GM12878 (cell line): ENCODE data around the gene GJA8. TPM values are rescaled to one million over a fixed set of nuclear protein-coding genes. Genes with fewer than 3 reads are reported as not detected.

Experiments used
- ATAC-seq: fragments of 200-7000 bp; cut with Tn5 transposase; 3 replicates; pipeline ENCODE4 v1.9.1; 2020; ENCODE audit warnings: mild to moderate bottlenecking, moderate library complexity
- BruUV-seq: library from RNA; stranded (reverse); fragments of 400-500 nt; replicated peaks from 2 replicates; lab custom pipeline; 2021; lab: Mats Ljungman, UMichigan
- CTCF ChIA-PET: fragments of 300-600 bp; sonication (Branson Sonifier 250); formaldehyde crosslinking; extraction: SDS; loops from one replicate; lab custom pipeline; 2021; ENCODE audit warnings: inconsistent platforms; lab: Yijun Ruan, JAX
- POLR2A ChIA-PET: fragments of 350-600 bp; formaldehyde crosslinking; extraction: SDS; loops from one replicate; lab custom pipeline; 2021; ENCODE audit warnings: inconsistent platforms; lab: Charles Lee
- RAD21 ChIA-PET: fragments of 300-600 bp; sonication (Branson Sonifier 250); formaldehyde crosslinking; loops from one replicate; lab custom pipeline; 2023; ENCODE audit warnings: antibody characterized with exemption; ENCODE audit not compliant: unreplicated experiment; lab: Charles Lee
- SMC1A ChIA-PET: fragments of 300-600 bp; sonication (Branson Sonifier 250); formaldehyde crosslinking; loops from one replicate; lab custom pipeline; 2023; ENCODE audit not compliant: unreplicated experiment, uncharacterized antibody; lab: Charles Lee
- DNase-seq: peaks from one replicate; pipeline ENCODE4 v3.0.0-alpha.2; 2011; ENCODE audit warnings: low read depth, low spot score
- FAIRE-seq: peaks from 3 replicates; lab custom pipeline; 2011; peaks lifted over from hg19 to GRCh38; lab: Jason Lieb, UNC
- H2AFZ ChIP-seq: 2 replicates; pipeline ENCODE4 v1.6.0; 2011; ENCODE audit warnings: low read depth, low read length, control low read depth; ENCODE audit not compliant: control insufficient read depth
- H3K27ac ChIP-seq: 2 replicates; pipeline ENCODE4 v1.5.1; 2011; ENCODE audit warnings: control low read depth; ENCODE audit not compliant: control insufficient read depth, insufficient read depth
- H3K27me3 ChIP-seq, 2 experiments: replicated peaks in 1 of 2; 2 replicates each; pipeline versions ENCODE4 v1.6.0 to v1.6.1; 2011; ENCODE audit warnings: low read length in 1 of 2; ENCODE audit not compliant: control insufficient read depth in 2 of 2, insufficient read depth in 2 of 2
- H3K36me3 ChIP-seq, 2 experiments: 2 replicates each; pipeline ENCODE4 v1.5.1; 2011; ENCODE audit warnings: low read length in 1 of 2; ENCODE audit not compliant: control insufficient read depth in 2 of 2, insufficient read depth in 2 of 2
- H3K4me1 ChIP-seq: 2 replicates; pipeline ENCODE4 v1.6.1; 2011; ENCODE audit warnings: mild to moderate bottlenecking, low read length, moderate library complexity, mixed read lengths; ENCODE audit not compliant: control insufficient read depth, insufficient read depth
- H3K4me2 ChIP-seq: 2 replicates; pipeline ENCODE4 v1.6.0; 2011; ENCODE audit warnings: control low read depth; ENCODE audit not compliant: control insufficient read depth, insufficient read depth
- H3K4me3 ChIP-seq: fragments of 200-600 bp; sonication (generic); 2 replicates; pipeline ENCODE4 v1.5.1; 2016
- H3K79me2 ChIP-seq: 2 replicates; pipeline ENCODE4 v1.6.0; 2011; ENCODE audit warnings: low read length; ENCODE audit not compliant: control insufficient read depth, insufficient read depth
- H3K9ac ChIP-seq: 2 replicates; pipeline ENCODE4 v1.8.0; 2011; ENCODE audit warnings: low read length, control low read depth, mixed read lengths; ENCODE audit not compliant: control insufficient read depth, insufficient read depth
- H3K9me3 ChIP-seq: replicated peaks from 3 replicates; pipeline ENCODE4 v1.5.1; 2011; ENCODE audit warnings: mild to moderate bottlenecking, low read length; ENCODE audit not compliant: control insufficient read depth, insufficient read depth
- H4K20me1 ChIP-seq: 2 replicates; pipeline ENCODE4 v1.6.0; 2011; ENCODE audit not compliant: control insufficient read depth, insufficient read depth
- BACH1 ChIP-seq: fragments of 450-650 bp; IDR thresholded peaks from 2 replicates; pipeline ENCODE4 v1.6.1; 2017; ENCODE audit warnings: mild to moderate bottlenecking, borderline replicate concordance
- BCLAF1 ChIP-seq: fragments of 450-650 bp; IDR thresholded peaks from 2 replicates; pipeline ENCODE4 v1.6.1; 2017; ENCODE audit warnings: antibody characterized with exemption, mild to moderate bottlenecking, moderate library complexity
- CHD4 ChIP-seq: fragments of 200-600 bp; sonication (generic); IDR thresholded peaks from 2 replicates; pipeline ENCODE4 v1.6.1; 2016; ENCODE audit warnings: mild to moderate bottlenecking
- CREM ChIP-seq: IDR thresholded peaks from 2 replicates; pipeline ENCODE4 v1.6.1; 2014; ENCODE audit warnings: antibody characterized with exemption, low read depth
- GABPA ChIP-seq: IDR thresholded peaks from 2 replicates; pipeline ENCODE4 v1.6.1; 2014; ENCODE audit warnings: antibody characterized with exemption, low read depth, mild to moderate bottlenecking, inconsistent platforms
- IKZF1 ChIP-seq: fragments of 450-650 bp; conservative IDR thresholded peaks from 2 replicates; pipeline ENCODE4 v1.6.1; 2017; ENCODE audit warnings: antibody characterized with exemption, mild to moderate bottlenecking
- MTA3 ChIP-seq: IDR thresholded peaks from 2 replicates; pipeline ENCODE4 v1.6.1; 2012; ENCODE audit warnings: low read length, inconsistent platforms, borderline replicate concordance
- NR2C1 ChIP-seq: fragments of 450-650 bp; IDR thresholded peaks from 2 replicates; pipeline ENCODE4 v1.6.1; 2017; ENCODE audit warnings: antibody characterized with exemption, mild to moderate bottlenecking, moderate library complexity
- RBBP5 ChIP-seq: fragments of 200-600 bp; sonication (generic); conservative IDR thresholded peaks from 2 replicates; pipeline ENCODE4 v1.6.1; 2016
- RELA ChIP-seq: fragments of 450-650 bp; IDR thresholded peaks from 2 replicates; pipeline ENCODE4 v1.8.0; 2014; ENCODE audit warnings: borderline replicate concordance; ENCODE audit not compliant: partially characterized antibody
- ZNF217 ChIP-seq: fragments of 450-650 bp; IDR thresholded peaks from 2 replicates; pipeline ENCODE4 v1.6.1; 2017; ENCODE audit warnings: antibody characterized with exemption, mild to moderate bottlenecking
- ZNF687 ChIP-seq: fragments of 450-650 bp; IDR thresholded peaks from 2 replicates; pipeline ENCODE4 v1.6.1; 2017; ENCODE audit warnings: mild to moderate bottlenecking, moderate library complexity
- WGBS: methylation state at CpG from one replicate; pipeline ENCODE4 v1.1.6; 2016; ENCODE audit warnings: low lambda C conversion rate; ENCODE audit not compliant: insufficient replicate concordance, insufficient coverage; ENCODE audit errors: missing lambda C conversion rate; 5-methylcytosine and 5-hydroxymethylcytosine counted together
- in situ Hi-C: fragments of 300-500 bp; cut with MboI; formaldehyde crosslinking; loops from 9 replicates; pipeline ENCODE4 v1.14.3; 2018; ENCODE audit warnings: mixed read lengths
- intact Hi-C: fragments of 100-400 bp; cut with micrococcal nuclease; formaldehyde crosslinking; loops from one replicate; pipeline ENCODE4 v1.14.2; 2022; ENCODE audit not compliant: unreplicated experiment
- polyA plus RNA-seq, 11 experiments: library from polyadenylated mRNA; depleted of rRNA in 4 of 11; unstranded in 6 of 11; stranded (reverse) in 5 of 11; fragments of >200 nt; fragmentation: Nextera tagmentation in 4 of 11; fragmentation: Illumina TruSeq in 1 of 11; extraction: Ambion mirVana in 4 of 11; extraction: Trizol in 1 of 11; gene quantifications; 1 replicate in 1 of 11; 2 replicates in 10 of 11; pipeline versions ENCODE4 v1.2.1 to v1.2.3, GENCODE V29; 2011 to 2016; ENCODE audit warnings: inconsistent platforms in 2 of 11, missing spikeins in 2 of 11, low read depth in 1 of 11
- total RNA-seq, 4 experiments: library from RNA; depleted of rRNA in 3 of 4; stranded (reverse); fragments of >200 nt in 3 of 4; fragmentation: Illumina TruSeq in 1 of 4; extraction: Trizol in 1 of 4; gene quantifications; 2 replicates each; pipeline versions ENCODE4 v1.2.1 to v1.2.3, GENCODE V29; 2013 to 2021

GJA8 gene
- total and polyA plus RNA-seq, 10 of the 15 experiments (the other 5 are each of a cell fraction or from before 2014, with no cell fraction given), result not detected

GRCh38 chr1:147912553-147912952 lies 10.0 kb downstream of the GJA8 start:
- Histone ChIP-seq H4K20me1 (no peaks in the 10 kb centered on the region), H3K27ac (no peak overlapping the region), H3K9me3 (no peaks in the 10 kb centered on the region), H3K27me3 (peaks cover 0 to 3% of the 10 kb centered on the region in 2 experiments; a peak in 2 of 4 replicates), H3K4me3 (no peak overlapping the region), H3K4me2 (no peak overlapping the region), H2AFZ (no peak overlapping the region), H3K9ac (no peak overlapping the region), H3K4me1 (no peaks in the 10 kb centered on the region), H3K36me3 (no peaks in the 10 kb centered on the region), H3K79me2 (no peaks in the 10 kb centered on the region)
- ATAC-seq (no peak), DNase-seq (no peak), FAIRE-seq (no peak)
- TF ChIP-seq ZNF217 (no peak), CREM (no peak), RBBP5 (no peak)
- in situ Hi-C loops, result no loop called here
- RAD21 ChIA-PET, result interaction anchor here (1.0 kb wide), 1 partner anchor 20 kb away, joined by 3 read pairs; no protein-coding TSS in a partner anchor
- POLR2A ChIA-PET, result no interaction called here
- intact Hi-C loops, result no loop called here
- BruUV-seq, result no TSS peak
- SMC1A ChIA-PET, result no interaction called here
- WGBS, result 14% methylated on average over 2 of the region's 2 CpGs
- CTCF ChIA-PET, result interaction anchor here (0.9 kb wide), 1 partner anchor 20 kb away, joined by 3 read pairs; no protein-coding TSS in a partner anchor

- DNase-seq (no peak), ATAC-seq (no peak), FAIRE-seq (no peak)
- in situ Hi-C loops (no loop called here), intact Hi-C loops (no loop called here)
- peaks cover 0 to 3% of the 10 kb centered on the region in 2 experiments; a peak in 2 of 4 replicates for H3K27me3 ChIP-seq
- H4K20me1 ChIP-seq, result no peaks in the 10 kb centered on the region
- H3K4me3 ChIP-seq, result no peak overlapping the region
- no peaks in the 10 kb centered on the region for H3K79me2 ChIP-seq
- BruUV-seq, result no TSS peak
- ChIA-PET CTCF (interaction anchor here (2.5 kb wide), 1 partner anchor 21 kb away, joined by 9 read pairs; no protein-coding TSS in a partner anchor), POLR2A (no interaction called here), RAD21 (no interaction called here), SMC1A (no interaction called here)
- 40% methylated on average over 7 of the region's 7 CpGs for WGBS
- H3K4me1 ChIP-seq, result no peaks in the 10 kb centered on the region
- H3K36me3 ChIP-seq, result no peaks in the 10 kb centered on the region
- H3K9me3 ChIP-seq, result no peaks in the 10 kb centered on the region
- H2AFZ ChIP-seq, result no peak overlapping the region
- H3K9ac ChIP-seq, result no peak overlapping the region
- no peak overlapping the region for H3K27ac ChIP-seq
- H3K4me2 ChIP-seq, result no peak overlapping the region
- TF ChIP-seq BCLAF1 (no peak), BACH1 (no peak), MTA3 (no peak), RELA (no peak), CHD4 (no peak), NR2C1 (no peak), IKZF1 (no peak), ZNF687 (no peak), GABPA (no peak)
Measured at GRCh38 chr1:147913362-147913942, 10.9 kb downstream of the GJA8 start.
